Immature natural killer cell (primary cell): Measurements from ENCODE around the gene ZBED5. TPM values are rescaled to one million over a fixed set of nuclear protein-coding genes. Genes with fewer than 3 reads are reported as not detected.
"Not testable (repeated sequence)": the region's sequence is repeated elsewhere in the genome, so short reads cannot be mapped to it uniquely, and the experiment has no call there.

Experiments used
- DNase-seq, 3 donors: peaks; one replicate each; pipeline ENCODE4 v3.0.0; 2022; ENCODE audit warnings: mixed read lengths in 1 of 3
- H3K27ac Mint-ChIP-seq, 6 donors: one replicate each; pipeline ENCODE4 v1.8.0; 2020; ENCODE audit warnings: mixed read lengths in 6 of 6, mild to moderate bottlenecking in 5 of 6, inconsistent platforms in 4 of 6, moderate library complexity in 3 of 6
- H3K27me3 Mint-ChIP-seq, 3 donors: one replicate each; pipeline ENCODE4 v1.8.0; 2020 to 2021; ENCODE audit warnings: low read depth in 3 of 3, mild to moderate bottlenecking in 3 of 3, mixed read lengths in 3 of 3, moderate library complexity in 3 of 3, inconsistent platforms in 1 of 3
- H3K36me3 Mint-ChIP-seq, 3 donors: one replicate each; pipeline ENCODE4 v1.8.0; 2020; ENCODE audit warnings: mixed read lengths in 3 of 3, inconsistent platforms in 2 of 3, mild to moderate bottlenecking in 2 of 3
- H3K4me1 Mint-ChIP-seq, 2 donors: one replicate each; pipeline ENCODE4 v1.8.0; 2020; ENCODE audit warnings: inconsistent platforms in 2 of 2, mild to moderate bottlenecking in 2 of 2, mixed read lengths in 2 of 2, moderate library complexity in 1 of 2
- H3K4me3 Mint-ChIP-seq, 5 donors: one replicate each; pipeline ENCODE4 v1.8.0; 2020; ENCODE audit warnings: mild to moderate bottlenecking in 5 of 5, mixed read lengths in 5 of 5, inconsistent platforms in 3 of 5, moderate library complexity in 3 of 5
- H3K9me3 Mint-ChIP-seq, 6 donors: one replicate each; pipeline ENCODE4 v1.8.0; 2020; ENCODE audit warnings: mild to moderate bottlenecking in 6 of 6, mixed read lengths in 6 of 6, inconsistent platforms in 4 of 6, moderate library complexity in 3 of 6
- polyA plus RNA-seq, 3 donors: library from polyadenylated mRNA; unstranded; fragments of 300-500 nt; fragmentation: Illumina TruSeq; gene quantifications; one replicate each; pipeline ENCODE4 v1.2.3, GENCODE V29; 2021

Gene ZBED5
- polyA plus RNA-seq, 3 donors from 2014 or later = 7.2 to 14.7 (median 9.8) TPM

- DNase-seq = no peak
- Mint-ChIP-seq H3K9me3 (no peaks in the 10 kb centered on the region), H3K4me1 (peaks cover 6 to 14% of the 10 kb centered on the region in 2 donors), H3K27me3 (peaks cover 0 to 4% (median 2%) of the 10 kb centered on the region in 3 donors), H3K36me3 (no peaks in the 10 kb centered on the region), H3K4me3 (no peak overlapping the region), H3K27ac (no peak overlapping the region)
Measured at GRCh38 chr11:10844796-10845195, 13.1 kb downstream of the ZBED5 start.

DNA sequence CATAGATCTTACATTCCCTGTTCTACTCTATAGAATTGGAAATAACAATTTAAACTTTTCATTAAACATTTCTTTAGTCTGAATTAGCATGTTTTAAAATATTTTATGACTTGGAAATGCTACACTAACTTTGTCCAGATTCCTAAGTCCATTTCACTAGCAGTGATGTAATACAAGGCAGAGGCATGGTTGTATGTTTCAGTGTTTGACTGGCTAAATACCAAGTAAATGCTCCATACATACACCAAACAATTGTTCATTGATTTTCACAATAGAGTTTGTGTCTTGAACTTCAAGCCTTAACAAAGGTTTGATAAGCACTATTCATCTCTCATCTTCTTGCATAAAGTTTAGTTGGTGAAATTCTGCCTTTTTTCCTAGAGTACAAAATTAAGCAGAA, 13.5 kb downstream of the ZBED5 start:
- no peak for DNase-seq
- Mint-ChIP-seq H3K27ac (no peak overlapping the region), H3K4me1 (peaks cover 6 to 14% of the 10 kb centered on the region in 2 donors), H3K4me3 (no peak overlapping the region), H3K36me3 (no peaks in the 10 kb centered on the region), H3K9me3 (no peaks in the 10 kb centered on the region), H3K27me3 (peaks cover 0 to 4% (median 2%) of the 10 kb centered on the region in 3 donors)

DNA sequence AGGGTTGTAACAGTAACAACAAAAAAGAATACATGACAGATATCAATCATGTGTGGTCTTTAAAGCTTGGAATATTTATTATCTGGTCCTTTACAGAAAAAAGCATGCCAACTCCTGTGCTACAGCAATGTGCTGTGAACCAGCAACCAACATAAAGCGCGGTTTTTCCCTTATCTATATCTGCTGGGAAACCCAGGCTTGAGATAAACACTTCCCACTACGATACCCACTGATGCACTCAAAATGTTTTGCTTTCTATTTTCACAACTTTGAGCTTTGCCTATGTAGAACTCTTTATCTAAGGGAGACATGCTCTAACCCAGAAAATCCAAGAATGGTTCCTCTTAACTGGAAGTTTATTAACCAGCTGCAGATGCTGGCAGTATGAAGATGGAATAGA, 19.0 kb downstream of the ZBED5 start:
- Mint-ChIP-seq H3K4me1 (no peaks in the 10 kb centered on the region), H3K27me3 (peaks cover 0 to 4% (median 2%) of the 10 kb centered on the region in 3 donors), H3K36me3 (no peaks in the 10 kb centered on the region), H3K4me3 (no peak overlapping the region), H3K9me3 (no peaks in the 10 kb centered on the region), H3K27ac (no peak overlapping the region)
- DNase-seq = no peak

GRCh38 chr11:10838083-10838482, 19.8 kb downstream of the ZBED5 start:
- peaks cover 0 to 4% (median 2%) of the 10 kb centered on the region in 3 donors for H3K27me3 Mint-ChIP-seq
- H3K27ac Mint-ChIP-seq = no peak overlapping the region
- H3K4me3 Mint-ChIP-seq = no peak overlapping the region
- no peak for DNase-seq
- H3K36me3 Mint-ChIP-seq = no peaks in the 10 kb centered on the region
- H3K4me1 Mint-ChIP-seq = no peaks in the 10 kb centered on the region
- H3K9me3 Mint-ChIP-seq = no peaks in the 10 kb centered on the region

DNA sequence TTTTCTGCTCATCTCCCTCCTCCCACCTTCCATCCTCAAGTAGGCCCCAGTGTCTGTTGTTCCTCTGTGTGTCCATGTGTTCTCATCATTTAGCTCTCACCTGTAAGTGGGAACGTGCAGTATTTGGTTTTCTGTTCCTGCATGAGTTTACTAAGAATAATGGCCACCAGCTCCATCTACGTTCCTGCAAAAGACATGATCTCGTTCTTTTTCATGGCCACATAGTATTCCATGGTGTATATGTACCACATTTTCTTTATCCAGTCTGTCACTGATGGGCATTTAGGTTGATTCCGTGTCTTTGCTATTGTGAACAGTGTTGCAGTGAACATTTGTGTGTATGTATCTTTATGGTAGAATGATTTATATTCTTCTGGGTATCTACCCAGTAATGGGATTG, 21.0 kb downstream of the ZBED5 start:
- H3K27me3 Mint-ChIP-seq = not testable (repeated sequence)

GRCh38 chr11:10829139-10829538, 28.7 kb downstream of the ZBED5 start:
- no peaks in the 10 kb centered on the region for H3K9me3 Mint-ChIP-seq
- H3K27ac Mint-ChIP-seq = no peak overlapping the region
- no peaks in the 10 kb centered on the region for H3K4me1 Mint-ChIP-seq
- no peak overlapping the region for H3K4me3 Mint-ChIP-seq
- DNase-seq = no peak
- H3K36me3 Mint-ChIP-seq = peaks cover 0 to 3% (median 0%) of the 10 kb centered on the region in 3 donors
- no peaks in the 10 kb centered on the region for H3K27me3 Mint-ChIP-seq

More for the DNA sequence above, 21.0 kb downstream of the ZBED5 start:
- not testable (repeated sequence) for H3K27ac Mint-ChIP-seq, H3K4me1 Mint-ChIP-seq, DNase-seq, H3K36me3 Mint-ChIP-seq, H3K9me3 Mint-ChIP-seq, H3K4me3 Mint-ChIP-seq

DNA sequence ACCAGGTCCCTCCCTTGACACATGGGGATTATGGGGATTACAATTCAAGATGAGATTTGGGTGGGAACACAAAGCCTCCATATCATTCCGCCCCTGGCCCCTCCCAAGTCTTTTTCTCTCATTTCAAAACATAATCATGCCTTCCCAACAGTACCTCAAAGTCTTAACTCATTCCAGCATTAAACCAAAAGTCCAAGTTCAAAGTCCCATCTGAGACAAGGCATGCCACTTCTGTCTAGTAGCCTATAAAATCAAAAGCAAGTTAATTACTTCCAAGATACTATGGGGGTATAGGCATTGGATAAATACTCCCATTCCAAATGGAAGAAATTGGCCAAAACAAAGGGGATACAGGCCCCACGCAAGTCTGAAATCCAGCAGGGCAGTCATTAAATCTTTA, 29.5 kb downstream of the ZBED5 start:
- no peak overlapping the region for H3K4me3 Mint-ChIP-seq
- no peaks in the 10 kb centered on the region for H3K9me3 Mint-ChIP-seq
- H3K4me1 Mint-ChIP-seq = peaks cover 0 to 6% of the 10 kb centered on the region in 2 donors

GRCh38 chr11:10824888-10825287, 33.0 kb downstream of the ZBED5 start:
- peaks cover 0 to 12% of the 10 kb centered on the region in 2 donors for H3K4me1 Mint-ChIP-seq

More for the DNA sequence above, 29.5 kb downstream of the ZBED5 start:
- no peaks in the 10 kb centered on the region for H3K27me3 Mint-ChIP-seq
- no peak for DNase-seq
- H3K27ac Mint-ChIP-seq = no peak overlapping the region
- H3K36me3 Mint-ChIP-seq = peaks cover 0 to 3% (median 0%) of the 10 kb centered on the region in 3 donors

DNA sequence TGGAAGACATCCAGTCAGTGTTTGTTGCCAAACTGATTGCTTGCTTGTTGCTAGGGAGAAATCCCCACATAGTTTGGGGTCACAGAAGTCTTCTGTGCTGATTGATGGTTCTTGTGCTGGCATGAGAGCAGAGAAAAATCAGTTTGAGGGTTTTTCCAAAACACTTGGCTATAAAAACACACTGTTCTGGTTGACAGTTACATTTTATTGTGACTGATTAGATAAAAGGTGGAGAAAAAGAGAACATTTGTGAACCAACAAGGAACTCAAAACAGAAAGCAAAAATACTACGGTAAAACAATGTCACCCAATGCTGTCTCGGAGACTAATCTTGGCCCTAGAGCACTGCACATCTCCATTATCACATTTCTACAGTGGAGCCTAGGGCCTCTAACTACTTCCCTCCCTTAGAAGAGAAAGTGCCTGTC, 34.7 kb downstream of the ZBED5 start:
- no peak for DNase-seq
- peak overlapping the region in 5 of 6 donors; percentile 5 to 92 (median 53) for H3K27ac Mint-ChIP-seq

More at GRCh38 chr11:10824888-10825287, 33.0 kb downstream of the ZBED5 start:
- no peak for DNase-seq
- no peaks in the 10 kb centered on the region for H3K36me3 Mint-ChIP-seq
- H3K4me3 Mint-ChIP-seq = no peak overlapping the region
- H3K27me3 Mint-ChIP-seq = no peaks in the 10 kb centered on the region
- H3K9me3 Mint-ChIP-seq = no peaks in the 10 kb centered on the region
- no peak overlapping the region for H3K27ac Mint-ChIP-seq

GRCh38 chr11:10822491-10822890, 35.4 kb downstream of the ZBED5 start:
- Mint-ChIP-seq H3K27ac (peak overlapping the region in 1 of 6 donors; percentile 53), H3K4me1 (peaks cover 0 to 12% of the 10 kb centered on the region in 2 donors)
- not testable (repeated sequence) for H3K4me3 Mint-ChIP-seq, DNase-seq, H3K36me3 Mint-ChIP-seq, H3K27me3 Mint-ChIP-seq, H3K9me3 Mint-ChIP-seq

More for the DNA sequence above, 34.7 kb downstream of the ZBED5 start:
- Mint-ChIP-seq H3K9me3 (no peaks in the 10 kb centered on the region), H3K4me3 (peak overlapping the region in 4 of 5 donors; percentile 25 to 76 (median 50)), H3K4me1 (peaks cover 0 to 12% of the 10 kb centered on the region in 2 donors), H3K27me3 (no peaks in the 10 kb centered on the region), H3K36me3 (no peaks in the 10 kb centered on the region)

GRCh38 chr11:10818594-10818993, 39.3 kb downstream of the ZBED5 start:
- no peaks in the 10 kb centered on the region for H3K27me3 Mint-ChIP-seq
- H3K9me3 Mint-ChIP-seq = no peaks in the 10 kb centered on the region
- no peak overlapping the region for H3K4me3 Mint-ChIP-seq
- DNase-seq = no peak
- no peak overlapping the region for H3K27ac Mint-ChIP-seq
- H3K36me3 Mint-ChIP-seq = peaks cover 0 to 3% (median 0%) of the 10 kb centered on the region in 3 donors
- peaks cover 0 to 8% of the 10 kb centered on the region in 2 donors for H3K4me1 Mint-ChIP-seq

GRCh38 chr11:10813945-10814344, 43.9 kb downstream of the ZBED5 start:
- H3K4me3 Mint-ChIP-seq = no peak overlapping the region
- H3K27me3 Mint-ChIP-seq = peaks cover 3 to 4% (median 3%) of the 10 kb centered on the region in 3 donors
- no peak for DNase-seq
- peaks cover 0 to 3% (median 0%) of the 10 kb centered on the region in 3 donors for H3K36me3 Mint-ChIP-seq
- H3K27ac Mint-ChIP-seq = no peak overlapping the region
- no peaks in the 10 kb centered on the region for H3K9me3 Mint-ChIP-seq
- peaks cover 11 to 14% of the 10 kb centered on the region in 2 donors for H3K4me1 Mint-ChIP-seq

DNA sequence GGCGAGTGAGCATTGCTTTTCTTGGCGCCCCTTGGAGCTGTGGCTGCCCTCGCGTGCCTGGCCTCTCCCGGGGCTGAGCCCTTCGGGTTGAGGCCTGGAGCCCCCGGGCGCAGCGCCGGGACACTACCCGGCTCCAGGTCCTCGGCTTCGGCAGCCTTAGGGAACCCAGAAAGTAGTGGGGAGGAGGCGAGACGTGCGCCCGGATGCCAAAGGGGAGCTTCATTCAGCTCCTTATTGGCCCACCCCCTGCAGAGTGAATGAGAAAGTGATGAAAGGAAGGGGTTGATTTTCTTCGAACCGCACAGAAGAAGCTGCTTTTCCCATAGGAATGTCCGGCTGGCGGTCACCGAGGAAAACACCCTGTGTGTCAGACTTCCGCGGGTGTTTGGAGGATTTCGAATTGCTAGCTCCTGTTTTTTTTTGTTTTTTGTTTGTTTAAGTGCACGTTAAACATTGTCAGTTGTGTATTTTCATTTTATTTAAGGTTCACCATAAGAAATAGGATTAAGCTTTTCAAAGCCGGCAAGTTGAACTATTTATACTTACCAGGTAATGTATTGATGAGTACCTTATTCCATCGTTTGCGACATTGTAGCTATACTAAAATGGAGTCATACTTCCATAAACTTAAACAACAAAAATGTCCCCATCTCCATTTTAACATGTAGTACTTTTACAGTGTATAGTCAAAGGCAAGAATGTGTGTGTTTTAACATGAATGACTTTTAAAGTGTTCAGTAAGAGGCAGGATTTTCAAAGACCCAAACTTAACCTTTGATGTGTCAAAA, 48.3 kb downstream of the ZBED5 start:
- H3K27me3 Mint-ChIP-seq = peaks cover 12 to 22% (median 20%) of the 10 kb centered on the region in 3 donors
- H3K9me3 Mint-ChIP-seq = no peaks in the 10 kb centered on the region
- peak overlapping the region; percentile 96 to 98 (median 98) for H3K4me3 Mint-ChIP-seq
- DNase-seq = no peak
- peak overlapping the region; percentile 93 to 97 (median 94) for H3K27ac Mint-ChIP-seq
- H3K4me1 Mint-ChIP-seq = peaks cover 37 to 47% of the 10 kb centered on the region in 2 donors
- H3K36me3 Mint-ChIP-seq = peaks cover 10 to 16% (median 14%) of the 10 kb centered on the region in 3 donors

DNA sequence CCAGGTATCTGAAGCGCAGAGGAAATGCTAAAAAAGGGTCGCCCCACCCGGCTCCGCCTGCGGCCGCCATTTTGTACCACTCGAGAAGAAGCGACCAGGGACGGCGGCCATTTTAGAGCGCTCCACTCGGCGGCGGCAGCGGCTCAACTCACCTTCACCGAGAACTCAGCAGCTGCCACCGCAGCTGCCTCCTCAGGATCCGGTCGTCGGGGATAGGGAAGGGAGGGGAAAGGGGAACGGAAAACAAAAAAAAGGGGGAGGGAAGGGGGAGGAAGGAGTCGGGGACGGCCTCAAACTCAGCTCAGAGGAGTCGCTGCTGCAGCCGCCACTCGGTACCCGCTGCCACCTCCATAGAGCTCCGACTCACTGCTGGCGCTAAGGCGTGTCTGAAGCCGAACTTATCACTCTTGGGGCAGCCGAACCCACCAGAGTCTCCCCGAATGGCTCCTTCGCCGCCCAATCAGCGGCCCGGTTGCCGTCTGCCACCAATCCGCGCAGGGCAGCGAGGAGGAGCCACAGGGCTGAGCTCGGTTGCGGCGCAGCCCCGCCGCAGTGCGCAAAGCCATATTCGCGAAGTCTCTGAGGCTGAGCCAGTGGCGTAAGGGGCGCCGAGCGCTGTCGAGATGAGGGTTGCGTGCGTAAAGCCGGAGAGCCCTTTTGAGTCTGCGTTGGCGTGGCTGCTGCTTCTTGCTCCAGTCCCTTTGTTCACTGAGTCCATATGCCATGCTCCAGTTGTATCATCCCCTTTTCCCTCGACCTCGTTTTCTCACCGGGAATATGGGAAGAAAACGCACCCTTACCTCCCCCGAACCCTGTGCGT, 49.1 kb downstream of the ZBED5 start, which contains the start of gene EIF4G2:
Gene EIF4G2, minus strand, starts transcription at position 374 of the 820 bp plus-strand sequence.
- H3K4me3 Mint-ChIP-seq = peak within 1 kb of the TSS; percentile 96 to 98 (median 98)
- H3K27ac Mint-ChIP-seq = peak within 1 kb of the TSS; percentile 93 to 97 (median 94)
- no peaks in the 10 kb centered on the region for H3K9me3 Mint-ChIP-seq
- peak; percentile 98 for DNase-seq
- H3K36me3 Mint-ChIP-seq = peaks cover 15 to 22% (median 21%) of the 10 kb centered on the region in 3 donors
- H3K4me1 Mint-ChIP-seq = peaks cover 40 to 55% of the 10 kb centered on the region in 2 donors
- peaks cover 12 to 27% (median 20%) of the 10 kb centered on the region in 3 donors for H3K27me3 Mint-ChIP-seq
